Prostate gland (tissue), 2 donors: ENCODE data around the gene LIN7B. TPM values are rescaled to one million over a fixed set of nuclear protein-coding genes. Genes with fewer than 3 reads are reported as not detected.

Source experiments
- DNase-seq: peaks from one replicate; pipeline ENCODE4 v3.0.0-alpha.2; 2019; ENCODE audit warnings: low spot score
- H3K27ac ChIP-seq, 2 donors: fragments of 200-600 bp; sonication (generic); 2 replicates each; pipeline ENCODE4 v1.5.1; 2017 to 2019
- H3K27me3 ChIP-seq: fragments of 200-600 bp; sonication (generic); replicated peaks from 2 replicates; pipeline ENCODE4 v1.5.1; 2019; ENCODE audit not compliant: insufficient read depth
- H3K36me3 ChIP-seq, 2 donors: fragments of 200-600 bp; sonication (generic); 1 replicate in 1 of 2; 2 replicates in 1 of 2; pipeline versions ENCODE4 v1.5.1 to v1.8.1; 2017 to 2019
- H3K4me1 ChIP-seq: fragments of 200-600 bp; sonication (generic); replicated peaks from 2 replicates; pipeline ENCODE4 v1.5.1; 2019
- H3K4me3 ChIP-seq, 2 donors: fragments of 200-600 bp; sonication (generic); 2 replicates each; pipeline ENCODE4 v1.5.1; 2017 to 2019
- H3K9me3 ChIP-seq: fragments of 200-600 bp; sonication (generic); 2 replicates; pipeline ENCODE4 v1.5.1; 2017
- CTCF ChIP-seq, 4 experiments: fragments of 200-600 bp in 2 of 4; fragments of 450-650 bp in 2 of 4; sonication (generic) in 2 of 4; IDR thresholded peaks; 1 replicate in 3 of 4; 2 replicates in 1 of 4; pipeline ENCODE4 v1.5.1; 2016 to 2019; ENCODE audit warnings: antibody characterized with exemption in 4 of 4, mild to moderate bottlenecking in 2 of 4, moderate library complexity in 2 of 4
- POLR2A ChIP-seq: fragments of 450-650 bp; IDR thresholded peaks from one replicate; pipeline ENCODE4 v1.6.1; 2016; ENCODE audit warnings: antibody characterized with exemption, mild to moderate bottlenecking
- POLR2AphosphoS5 ChIP-seq: sonication (generic); formaldehyde crosslinking; IDR thresholded peaks from one replicate; pipeline ENCODE4 v1.6.1; 2017; ENCODE audit warnings: antibody characterized with exemption
- WGBS: methylation state at CpG from one replicate; pipeline ENCODE4 v1.1.5; 2018; 5-methylcytosine and 5-hydroxymethylcytosine counted together
- intact Hi-C: fragments of 100-400 bp; cut with DNase I; formaldehyde crosslinking; loops from one replicate; pipeline ENCODE4 v1.14.2; 2022
- total RNA-seq, 2 donors: library from RNA; depleted of rRNA; stranded (reverse); fragments of >200 nt; gene quantifications; one replicate each; pipeline ENCODE4 v1.1.0, GENCODE V29; 2016

Gene LIN7B
- total RNA-seq, 2 donors from 2014 or later, result 31.2 to 64.3 TPM

- no peaks in the 10 kb centered on the region for H3K9me3 ChIP-seq
- H3K4me3 ChIP-seq, result peak within 1 kb of the TSS; percentile 85 to 95
- H3K4me1 ChIP-seq, result peaks cover 11% of the 10 kb centered on the region
- DNase-seq, result peak; percentile 98
- H3K36me3 ChIP-seq, result peaks cover 0 to 2% of the 10 kb centered on the region in 2 donors
- peak; percentile 97 for TF ChIP-seq POLR2AphosphoS5
- TF ChIP-seq CTCF (IDR thresholded peaks at IDR 0.05), result peak in 1 of 4 experiments; percentile 45
- TF ChIP-seq POLR2A, result peak; percentile 88
- no peaks in the 10 kb centered on the region for H3K27me3 ChIP-seq
- intact Hi-C loops, result no loop called here
- under 1% methylated on average over 65 of the region's 89 CpGs for WGBS
- peak within 1 kb of the TSS; percentile 86 for H3K27ac ChIP-seq
Observed at GRCh38 chr19:49085020-49085867, 28.9 kb upstream of the LIN7B start, which contains the start of gene SNRNP70. Gene SNRNP70 (plus strand): TSS chr19:49085451. CDS start chr19:49086415, 964 bp downstream.

GRCh38 chr19:49085868-49086232 lies 28.3 kb upstream of the LIN7B start:
- intact Hi-C loops, result no loop called here
- TF ChIP-seq POLR2A (no peak), CTCF (IDR thresholded peaks at IDR 0.05) (no peak), POLR2AphosphoS5 (no peak)

GRCh38 chr19:49086296-49086695 lies 27.9 kb upstream of the LIN7B start:
- peaks cover 11% of the 10 kb centered on the region for H3K4me1 ChIP-seq
- no peaks in the 10 kb centered on the region for H3K27me3 ChIP-seq
- intact Hi-C loops, result no loop called here
- WGBS, result 35% methylated on average over 11 of the region's 11 CpGs
- H3K9me3 ChIP-seq, result no peaks in the 10 kb centered on the region
- H3K4me3 ChIP-seq, result peak overlapping the region; percentile 85 to 95
- H3K36me3 ChIP-seq, result peaks cover 0 to 12% of the 10 kb centered on the region in 2 donors
- peak overlapping the region; percentile 86 for H3K27ac ChIP-seq
- TF ChIP-seq POLR2A, result no peak
- DNase-seq, result no peak

More at GRCh38 chr19:49085868-49086232, 28.3 kb upstream of the LIN7B start:
- H3K27me3 ChIP-seq, result no peaks in the 10 kb centered on the region
- peaks cover 11% of the 10 kb centered on the region for H3K4me1 ChIP-seq
- no peak for DNase-seq
- peak overlapping the region; percentile 86 for H3K27ac ChIP-seq
- no peaks in the 10 kb centered on the region for H3K9me3 ChIP-seq
- peaks cover 0 to 8% of the 10 kb centered on the region in 2 donors for H3K36me3 ChIP-seq
- under 1% methylated on average over 14 of the region's 14 CpGs for WGBS
- H3K4me3 ChIP-seq, result peak overlapping the region; percentile 85 to 95

- DNase-seq, result no peak
- H3K36me3 ChIP-seq, result peaks cover 3 to 20% of the 10 kb centered on the region in 2 donors
- peaks cover 16% of the 10 kb centered on the region for H3K4me1 ChIP-seq
- no peaks in the 10 kb centered on the region for H3K27me3 ChIP-seq
- no peak overlapping the region for H3K4me3 ChIP-seq
- no peak overlapping the region for H3K27ac ChIP-seq
- no peaks in the 10 kb centered on the region for H3K9me3 ChIP-seq
- 93% methylated on average over 17 of the region's 17 CpGs for WGBS
- no peak for TF ChIP-seq POLR2AphosphoS5
- TF ChIP-seq CTCF (IDR thresholded peaks at IDR 0.05), result no peak
- no peak for TF ChIP-seq POLR2A
- intact Hi-C loops, result no loop called here
Observed at GRCh38 chr19:49091391-49092038, 22.7 kb upstream of the LIN7B start.

- Histone ChIP-seq H3K9me3 (no peaks in the 10 kb centered on the region), H3K4me1 (peaks cover 7% of the 10 kb centered on the region), H3K4me3 (no peak overlapping the region), H3K36me3 (peaks cover 3 to 20% of the 10 kb centered on the region in 2 donors), H3K27me3 (no peaks in the 10 kb centered on the region), H3K27ac (no peak overlapping the region)
- WGBS, result 92% methylated on average over 6 of the region's 6 CpGs
- intact Hi-C loops, result no loop called here
- TF ChIP-seq POLR2A (no peak), CTCF (IDR thresholded peaks at IDR 0.05) (no peak), POLR2AphosphoS5 (no peak)
- DNase-seq, result no peak
Observed at GRCh38 chr19:49092686-49093085, 21.5 kb upstream of the LIN7B start.
